MM.1S (cell line): Measurements from ENCODE around the gene PRDM10.

Experiments used
- CTCF ChIP-seq: fragments of 300-600 bp; sonication (generic); IDR thresholded peaks from 2 replicates; pipeline ENCODE4 v1.5.1; 2016; ENCODE audit warnings: antibody characterized with exemption, low read length, mixed read lengths
- EZH2 ChIP-seq: fragments of 300-600 bp; sonication (generic); optimal IDR thresholded peaks from 2 replicates; pipeline ENCODE3; 2017; ENCODE audit warnings: low read depth, mild to moderate bottlenecking, antibody characterized with exemption, low read length, mixed read lengths
- EZH2phosphoT487 ChIP-seq: fragments of 300-600 bp; sonication (generic); IDR thresholded peaks from 2 replicates; pipeline ENCODE4 v1.6.1; 2018; ENCODE audit warnings: antibody characterized with exemption, low read length

GRCh38 chr11:129955282-129955681, 47.4 kb downstream of the PRDM10 start:
- TF ChIP-seq CTCF (no peak), EZH2 (no peak), EZH2phosphoT487 (no peak)
